MM.1S (cell line): ENCODE results near the gene SLC2A5.

Experiments
- DNase-seq: peaks from one replicate; pipeline ENCODE4 v3.0.0-alpha.2; 2015
- H2AFZ ChIP-seq: fragments of 300-600 bp; sonication (generic); 2 replicates; pipeline ENCODE4 v1.6.0; 2016; ENCODE audit warnings: antibody characterized with exemption, low read length
- H3F3A ChIP-seq: fragments of 300-600 bp; sonication (generic); 2 replicates; pipeline ENCODE4 v1.6.1; 2016; ENCODE audit warnings: mild to moderate bottlenecking, antibody characterized with exemption, low read length, moderate library complexity, mixed read lengths; ENCODE audit not compliant: insufficient read depth
- H3K27ac ChIP-seq: fragments of 300-600 bp; sonication (generic); 2 replicates; pipeline ENCODE4 v1.5.1; 2016; ENCODE audit warnings: mild to moderate bottlenecking, low read length
- H3K27me3 ChIP-seq: fragments of 300-600 bp; sonication (generic); replicated peaks from 2 replicates; pipeline ENCODE4 v1.6.0; 2016; ENCODE audit warnings: low read length; ENCODE audit not compliant: insufficient read depth
- H3K36me3 ChIP-seq: fragments of 300-600 bp; sonication (generic); replicated peaks from 2 replicates; pipeline ENCODE4 v1.6.1; 2016; ENCODE audit warnings: mild to moderate bottlenecking, low read length, mixed read lengths; ENCODE audit not compliant: insufficient read depth
- H3K4me1 ChIP-seq: fragments of 300-600 bp; sonication (generic); 2 replicates; pipeline ENCODE4 v1.6.1; 2016; ENCODE audit warnings: low read length, mixed read lengths
- H3K4me2 ChIP-seq: fragments of 300-600 bp; sonication (generic); 2 replicates; pipeline ENCODE4 v1.6.0; 2016; ENCODE audit warnings: low read depth, low read length
- H3K4me3 ChIP-seq: fragments of 300-600 bp; sonication (generic); 2 replicates; pipeline ENCODE4 v1.5.1; 2016; ENCODE audit warnings: low read length, mixed read lengths
- H3K79me2 ChIP-seq: fragments of 300-600 bp; sonication (generic); 2 replicates; pipeline ENCODE4 v1.6.1; 2016; ENCODE audit warnings: mixed run types, low read length, mixed read lengths
- H3K9ac ChIP-seq: fragments of 300-600 bp; sonication (generic); 2 replicates; pipeline ENCODE4 v1.6.1; 2016; ENCODE audit warnings: low read length, mixed read lengths
- H3K9me2 ChIP-seq: fragments of 300-600 bp; sonication (generic); replicated peaks from 2 replicates; pipeline ENCODE4 v1.6.1; 2016; ENCODE audit warnings: mild to moderate bottlenecking, low read length, mixed read lengths; ENCODE audit not compliant: insufficient read depth
- H3K9me3 ChIP-seq: fragments of 300-600 bp; sonication (generic); replicated peaks from 2 replicates; pipeline ENCODE4 v1.6.1; 2016; ENCODE audit warnings: mild to moderate bottlenecking, low read length, mixed read lengths; ENCODE audit not compliant: insufficient read depth
- H4K20me1 ChIP-seq: fragments of 300-600 bp; sonication (generic); 2 replicates; pipeline ENCODE4 v1.6.1; 2016; ENCODE audit warnings: mild to moderate bottlenecking, low read length, moderate library complexity, mixed read lengths; ENCODE audit not compliant: insufficient read depth
- CTCF ChIP-seq: fragments of 300-600 bp; sonication (generic); IDR thresholded peaks from 2 replicates; pipeline ENCODE4 v1.5.1; 2016; ENCODE audit warnings: antibody characterized with exemption, low read length, mixed read lengths
- EZH2 ChIP-seq: fragments of 300-600 bp; sonication (generic); optimal IDR thresholded peaks from 2 replicates; pipeline ENCODE3; 2017; ENCODE audit warnings: low read depth, mild to moderate bottlenecking, antibody characterized with exemption, low read length, mixed read lengths
- EZH2phosphoT487 ChIP-seq: fragments of 300-600 bp; sonication (generic); IDR thresholded peaks from 2 replicates; pipeline ENCODE4 v1.6.1; 2018; ENCODE audit warnings: antibody characterized with exemption, low read length

The SLC2A5 gene

GRCh38 chr1:9038338-9038650, 31.1 kb downstream of the SLC2A5 start:
- no peak for TF ChIP-seq EZH2
- no peak for TF ChIP-seq EZH2phosphoT487
- no peak for TF ChIP-seq CTCF
- Histone ChIP-seq H3K36me3 (no peaks in the 10 kb centered on the region), H4K20me1 (no peaks in the 10 kb centered on the region), H3K4me1 (no peaks in the 10 kb centered on the region), H3K79me2 (no peaks in the 10 kb centered on the region), H3K4me2 (no peak overlapping the region), H2AFZ (no peak overlapping the region), H3K9me3 (no peaks in the 10 kb centered on the region), H3K27me3 (0 out of 2 replicates have a peak, but pooled peaks cover 5% of the 10 kb centered on the region), H3F3A (no peaks in the 10 kb centered on the region), H3K9me2 (no peaks in the 10 kb centered on the region), H3K9ac (no peak overlapping the region), H3K27ac (no peak overlapping the region), H3K4me3 (no peak overlapping the region)
- DNase-seq: no peak

- no peak for DNase-seq
- Histone ChIP-seq H3K9me2 (no peaks in the 10 kb centered on the region), H3K4me3 (no peak overlapping the region), H3K9me3 (no peaks in the 10 kb centered on the region), H3K4me1 (no peaks in the 10 kb centered on the region), H2AFZ (no peak overlapping the region), H4K20me1 (no peaks in the 10 kb centered on the region), H3K27me3 (0 out of 2 replicates have a peak, but pooled peaks cover 5% of the 10 kb centered on the region), H3F3A (no peaks in the 10 kb centered on the region), H3K4me2 (no peak overlapping the region), H3K79me2 (no peaks in the 10 kb centered on the region), H3K36me3 (no peaks in the 10 kb centered on the region), H3K9ac (no peak overlapping the region), H3K27ac (no peak overlapping the region)
- TF ChIP-seq EZH2 (no peak), EZH2phosphoT487 (no peak), CTCF (no peak)
These were observed 31.7 kb downstream of the SLC2A5 start for GRCh38 chr1:9037476-9038337.

- H3K4me3 ChIP-seq: no peak overlapping the region
- H3K79me2 ChIP-seq: no peaks in the 10 kb centered on the region
- H3K9ac ChIP-seq: no peak overlapping the region
- 0 out of 2 replicates have a peak, but pooled peaks cover 5% of the 10 kb centered on the region for H3K27me3 ChIP-seq
- no peaks in the 10 kb centered on the region for H3F3A ChIP-seq
- no peak overlapping the region for H3K27ac ChIP-seq
- H2AFZ ChIP-seq: no peak overlapping the region
- no peaks in the 10 kb centered on the region for H4K20me1 ChIP-seq
- TF ChIP-seq CTCF (no peak), EZH2 (no peak), EZH2phosphoT487 (no peak)
- no peaks in the 10 kb centered on the region for H3K9me2 ChIP-seq
- no peaks in the 10 kb centered on the region for H3K9me3 ChIP-seq
- DNase-seq: no peak
- no peaks in the 10 kb centered on the region for H3K36me3 ChIP-seq
- H3K4me2 ChIP-seq: no peak overlapping the region
- no peaks in the 10 kb centered on the region for H3K4me1 ChIP-seq
These were observed 34.2 kb downstream of the SLC2A5 start for GRCh38 chr1:9035226-9035625.
